Activated T-cell treated with anti-CD3 and anti-CD28 coated beads for 4 hours (primary cell): ENCODE measurements around the gene DRICH1.
"Not testable (repeated sequence)": the region's sequence is repeated elsewhere in the genome, so short reads cannot be mapped to it uniquely, and the experiment has no call there.

Source experiments
- DNase-seq: peaks from one replicate; pipeline ENCODE4 v3.0.0-alpha.2; 2020

The DRICH1 gene

GRCh38 chr22:23595904-23596303, 36.2 kb downstream of the DRICH1 start:
- DNase-seq = not testable (repeated sequence)

- DNase-seq = no peak
Measured at GRCh38 chr22:23591846-23592245, 40.3 kb downstream of the DRICH1 start.

- peak; percentile 35 for DNase-seq
Measured at GRCh38 chr22:23591201-23591791, 40.8 kb downstream of the DRICH1 start.

- no peak for DNase-seq
Measured at GRCh38 chr22:23583836-23584235, 48.3 kb downstream of the DRICH1 start.

DNA sequence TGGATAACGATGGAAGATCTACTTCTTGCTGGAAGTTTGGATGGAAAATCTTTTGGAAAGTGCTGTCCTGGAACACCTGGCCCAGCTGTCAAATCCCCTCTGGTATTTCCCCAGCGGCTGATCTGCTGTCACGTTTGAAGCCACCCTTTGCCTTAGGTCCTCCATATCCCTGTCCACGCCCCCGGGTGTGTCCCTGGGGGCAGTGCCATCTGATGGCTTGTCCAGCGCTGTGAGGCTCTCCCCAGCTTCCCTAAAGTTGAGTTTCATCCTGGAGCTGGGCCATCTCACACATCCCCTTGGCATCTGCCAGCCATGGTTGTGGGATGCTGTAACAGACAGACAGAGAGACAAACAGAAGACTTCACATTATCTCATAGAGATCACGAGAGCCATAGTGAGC, 49.0 kb downstream of the DRICH1 start:
- DNase-seq = no peak

- DNase-seq = no peak
Measured at GRCh38 chr22:23581260-23581650, 50.9 kb downstream of the DRICH1 start.

DNA sequence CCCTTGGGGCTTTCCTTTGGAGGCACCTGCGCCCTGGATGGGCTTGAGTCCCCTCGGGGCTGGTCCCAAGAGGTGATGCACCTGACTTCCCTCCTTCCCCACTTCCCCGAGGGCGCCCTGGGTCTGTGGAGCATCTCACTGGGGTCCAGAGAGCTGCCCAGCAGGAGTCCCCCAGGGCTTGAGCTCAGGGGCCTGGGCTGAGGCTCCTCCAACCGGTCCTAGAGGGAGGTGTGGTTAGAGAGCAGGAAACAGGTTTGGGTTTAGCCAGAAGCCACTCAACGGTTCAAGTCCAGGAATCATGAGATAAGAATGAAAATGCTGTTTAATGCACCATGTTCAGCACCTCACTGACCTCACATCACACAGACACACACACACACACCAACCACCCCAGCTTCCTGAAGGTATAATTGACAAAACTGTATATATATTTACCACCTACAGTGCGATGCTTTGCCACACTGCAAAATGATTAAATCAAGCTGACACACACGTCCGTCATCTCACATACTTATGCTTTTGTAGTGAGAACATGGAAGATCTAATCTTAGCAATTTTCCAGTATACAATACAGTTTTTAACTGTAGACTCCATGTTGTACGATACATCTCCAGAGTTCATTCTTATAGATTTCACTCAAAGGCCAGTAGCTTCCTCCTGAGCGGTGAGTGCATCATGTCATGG, 51.4 kb downstream of the DRICH1 start:
- no peak for DNase-seq

- no peak for DNase-seq
Measured at GRCh38 chr22:23579870-23580575, 52.1 kb downstream of the DRICH1 start, which contains the start of gene IGLL1. Gene IGLL1, minus strand, starts transcription at chr22:23580290. Its CDS starts 100 bp downstream, at chr22:23580190.

- DNase-seq = no peak
Measured at GRCh38 chr22:23579280-23579679, 52.8 kb downstream of the DRICH1 start.

GRCh38 chr22:23578306-23578705, 53.8 kb downstream of the DRICH1 start:
- no peak for DNase-seq

- DNase-seq = no peak
Measured at GRCh38 chr22:23576681-23577080, 55.4 kb downstream of the DRICH1 start.

DNA sequence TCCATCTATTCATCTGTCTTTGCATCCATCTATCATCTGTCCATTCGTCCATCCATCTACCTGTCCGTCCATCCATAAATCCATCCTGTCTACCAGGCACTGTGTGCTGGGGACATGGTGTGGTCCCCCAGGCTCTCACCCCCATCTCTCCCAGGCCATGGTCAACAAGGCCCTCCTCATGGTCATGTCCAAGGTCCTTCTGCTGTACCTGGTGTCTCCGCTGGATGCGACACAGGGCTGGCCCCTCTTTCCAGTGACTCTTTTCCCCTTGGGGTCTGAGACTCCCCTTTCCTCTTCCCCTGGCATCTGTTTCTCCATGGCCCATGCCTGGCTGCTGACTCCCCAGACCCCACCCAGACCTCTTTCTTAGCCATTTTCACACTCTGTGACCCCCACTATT, 56.5 kb downstream of the DRICH1 start:
- DNase-seq = no peak

DNA sequence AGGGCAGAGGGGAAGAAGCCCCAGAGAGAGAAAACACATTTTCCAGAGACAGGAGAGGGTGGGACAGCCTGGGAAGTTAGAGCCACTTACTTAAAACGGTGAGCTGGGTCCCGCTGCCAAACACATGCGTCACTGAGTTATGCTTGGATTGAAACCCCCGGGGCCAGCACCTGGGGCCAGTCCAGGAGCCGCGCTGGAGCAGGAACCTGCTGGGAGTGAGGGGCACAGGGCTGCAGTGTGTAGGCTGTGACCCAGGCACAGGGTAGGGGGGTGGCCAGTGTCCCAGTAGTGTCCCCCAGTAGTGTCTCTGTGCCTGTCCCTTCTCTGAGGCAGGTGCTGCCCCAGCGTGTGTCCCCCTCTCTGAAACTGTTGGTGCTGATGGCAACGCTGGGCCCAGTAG, 57.2 kb downstream of the DRICH1 start:
- DNase-seq = no peak

DNA sequence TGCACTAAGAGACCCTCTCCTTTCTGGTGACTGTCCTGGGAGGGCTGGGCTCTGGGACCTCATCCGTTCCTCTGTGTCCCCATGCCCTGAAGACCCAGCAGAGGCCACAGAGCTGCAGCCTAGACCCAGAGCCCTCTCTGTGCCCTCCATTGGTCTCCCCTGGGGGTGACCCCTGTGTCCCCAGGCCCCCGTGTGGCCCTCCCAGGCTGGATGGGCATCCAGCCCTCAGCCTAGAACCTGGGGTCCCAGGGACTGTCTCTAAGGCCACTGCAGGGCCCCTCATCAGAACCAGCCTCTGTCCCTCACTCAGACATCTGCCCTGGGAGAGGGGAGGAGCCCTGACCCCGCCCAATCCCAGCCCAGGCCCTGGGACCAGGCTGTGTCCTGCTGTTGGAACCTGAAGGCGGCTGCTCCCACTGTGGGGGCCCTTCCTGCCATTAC, 57.7 kb downstream of the DRICH1 start:
- no peak for DNase-seq

DNA sequence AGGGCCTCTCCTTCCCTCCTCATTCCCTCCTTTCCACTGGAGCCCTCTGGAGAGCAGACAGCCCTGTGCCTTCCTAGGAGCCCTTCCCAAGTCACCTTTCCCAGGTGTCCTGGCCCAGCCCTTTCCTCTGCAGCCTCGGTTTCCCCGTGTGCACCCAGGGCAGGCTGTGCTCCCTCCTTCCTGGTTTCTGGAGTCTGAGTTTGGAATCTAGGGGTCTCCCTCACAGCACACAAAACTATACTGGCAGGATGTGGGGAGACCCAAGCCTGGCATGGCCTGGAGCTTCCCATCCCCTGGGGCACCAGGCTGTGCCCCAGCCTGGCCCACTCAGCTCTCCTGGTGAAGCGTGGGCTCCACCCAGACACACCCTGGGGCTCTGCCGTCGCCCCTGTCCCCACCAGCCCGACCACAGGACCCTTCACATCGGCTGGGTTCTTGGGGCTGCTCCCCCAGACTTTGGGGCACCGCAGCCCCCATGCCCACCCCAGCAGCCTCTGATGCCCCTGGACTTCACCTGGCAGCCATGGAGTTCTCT, 58.4 kb downstream of the DRICH1 start:
- DNase-seq = not testable (repeated sequence)

GRCh38 chr22:23573106-23573505, 59.0 kb downstream of the DRICH1 start:
- not testable (repeated sequence) for DNase-seq

GRCh38 chr22:23571486-23571885, 60.6 kb downstream of the DRICH1 start:
- DNase-seq = no peak

- no peak for DNase-seq
Measured at GRCh38 chr22:23570681-23571080, 61.4 kb downstream of the DRICH1 start.

GRCh38 chr22:23569716-23570115, 62.4 kb downstream of the DRICH1 start:
- no peak for DNase-seq

DNA sequence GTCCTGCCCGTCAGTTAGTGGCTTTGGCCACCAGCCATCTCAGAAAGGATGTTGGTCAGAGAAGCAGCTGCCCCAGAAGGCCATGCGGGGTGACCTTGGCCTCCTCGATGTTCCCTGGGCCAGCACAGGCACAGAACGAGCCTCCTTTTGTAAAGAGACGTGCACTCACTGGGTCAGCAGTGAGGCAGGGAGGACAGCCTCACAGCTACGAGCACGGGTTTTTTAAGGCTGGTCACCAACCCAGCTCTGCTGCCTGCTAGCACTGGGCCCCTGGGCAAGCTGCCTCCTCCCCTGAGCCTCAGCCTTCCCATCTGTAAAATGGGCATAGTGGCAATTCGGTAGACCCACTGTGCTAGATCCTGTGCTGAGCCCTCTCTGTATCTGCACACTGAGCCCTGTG, 62.8 kb downstream of the DRICH1 start:
- DNase-seq = no peak

- no peak for DNase-seq
Measured at GRCh38 chr22:23566705-23567475, 65.2 kb downstream of the DRICH1 start.

DNA sequence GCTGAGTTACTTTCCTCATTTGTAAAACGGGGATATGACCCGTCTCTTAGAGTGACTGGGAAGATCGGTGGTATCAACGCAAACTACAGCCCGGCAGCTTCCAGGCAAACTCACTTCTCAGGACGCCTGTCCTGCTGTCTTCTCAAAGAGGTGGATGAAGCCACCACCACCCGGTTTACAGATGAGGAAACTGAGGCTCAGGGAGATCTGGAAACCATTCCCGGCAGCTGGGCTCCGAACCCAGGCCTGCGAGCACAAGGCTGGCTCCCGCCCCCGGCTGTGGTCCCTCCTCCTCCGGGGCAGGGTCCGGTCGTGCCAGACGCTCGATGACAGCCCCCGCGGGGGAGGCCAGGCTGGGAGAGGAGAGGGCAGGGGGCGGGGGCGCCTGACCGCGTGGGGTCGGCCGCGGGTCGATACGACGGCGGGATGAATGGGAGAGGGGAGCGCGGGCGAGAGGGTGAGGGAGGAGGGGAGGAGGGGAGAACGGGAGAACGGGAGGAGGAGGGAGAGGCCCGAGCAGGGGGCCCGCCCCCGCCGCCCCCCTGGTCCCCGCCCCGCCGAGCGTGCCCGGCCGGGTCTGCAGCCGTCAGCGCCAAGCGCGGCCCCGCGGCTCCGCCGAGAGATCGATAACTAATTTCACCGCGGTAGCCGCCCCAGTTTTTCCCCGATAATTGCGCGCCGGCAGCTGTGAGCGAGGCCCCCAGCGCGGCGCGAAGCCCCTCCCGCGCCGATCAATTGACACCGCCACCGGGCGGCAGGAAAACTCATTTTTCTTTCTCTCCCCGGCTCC, 66.0 kb downstream of the DRICH1 start:
- no peak for DNase-seq
